NB4 (cell line): Measurements from ENCODE around the gene ANKRD55.

Experiments used
- MYC ChIP-seq: IDR thresholded peaks from 2 replicates; pipeline ENCODE4 v1.6.1; 2011; ENCODE audit warnings: low read depth, low read length
- POLR2A ChIP-seq: IDR thresholded peaks from 2 replicates; pipeline ENCODE4 v1.6.1; 2011; ENCODE audit warnings: mild to moderate bottlenecking; ENCODE audit not compliant: insufficient read length; ENCODE audit errors: extremely low read depth
- TF ChIP-seq, protein P1 (sequence below): IDR thresholded peaks from one replicate; pipeline ENCODE4 v1.5.1; 2012; ENCODE audit warnings: low read depth, low read length
- TF ChIP-seq, protein P2 (sequence below): IDR thresholded peaks from 2 replicates; pipeline ENCODE4 v1.6.1; 2011; ENCODE audit warnings: low read depth, low read length

- TF ChIP-seq, protein P1, sequence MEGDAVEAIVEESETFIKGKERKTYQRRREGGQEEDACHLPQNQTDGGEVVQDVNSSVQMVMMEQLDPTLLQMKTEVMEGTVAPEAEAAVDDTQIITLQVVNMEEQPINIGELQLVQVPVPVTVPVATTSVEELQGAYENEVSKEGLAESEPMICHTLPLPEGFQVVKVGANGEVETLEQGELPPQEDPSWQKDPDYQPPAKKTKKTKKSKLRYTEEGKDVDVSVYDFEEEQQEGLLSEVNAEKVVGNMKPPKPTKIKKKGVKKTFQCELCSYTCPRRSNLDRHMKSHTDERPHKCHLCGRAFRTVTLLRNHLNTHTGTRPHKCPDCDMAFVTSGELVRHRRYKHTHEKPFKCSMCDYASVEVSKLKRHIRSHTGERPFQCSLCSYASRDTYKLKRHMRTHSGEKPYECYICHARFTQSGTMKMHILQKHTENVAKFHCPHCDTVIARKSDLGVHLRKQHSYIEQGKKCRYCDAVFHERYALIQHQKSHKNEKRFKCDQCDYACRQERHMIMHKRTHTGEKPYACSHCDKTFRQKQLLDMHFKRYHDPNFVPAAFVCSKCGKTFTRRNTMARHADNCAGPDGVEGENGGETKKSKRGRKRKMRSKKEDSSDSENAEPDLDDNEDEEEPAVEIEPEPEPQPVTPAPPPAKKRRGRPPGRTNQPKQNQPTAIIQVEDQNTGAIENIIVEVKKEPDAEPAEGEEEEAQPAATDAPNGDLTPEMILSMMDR = no peak
- TF ChIP-seq POLR2A (no peak), MYC (peak; percentile 19; the same call in 1 of the 2 replicates)
- TF ChIP-seq, protein P2, sequence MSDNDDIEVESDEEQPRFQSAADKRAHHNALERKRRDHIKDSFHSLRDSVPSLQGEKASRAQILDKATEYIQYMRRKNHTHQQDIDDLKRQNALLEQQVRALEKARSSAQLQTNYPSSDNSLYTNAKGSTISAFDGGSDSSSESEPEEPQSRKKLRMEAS = no peak
Observed at GRCh38 chr5:56259002-56259511, 25.9 kb upstream of the ANKRD55 start.
